Glutamatergic neuron (in vitro differentiated cells): Measurements from ENCODE around the gene DMGDH. TPM values are rescaled to one million over a fixed set of nuclear protein-coding genes. Genes with fewer than 3 reads are reported as not detected.

Experiments used
- DNase-seq: peaks from one replicate; pipeline ENCODE4 v3.0.0; 2022
- H3K27ac Mint-ChIP-seq: one replicate; pipeline ENCODE4 v1.8.0; 2020; ENCODE audit warnings: mild to moderate bottlenecking, mixed read lengths, inconsistent platforms; ENCODE audit not compliant: unreplicated experiment
- H3K27me3 Mint-ChIP-seq: one replicate; pipeline ENCODE4 v1.8.0; 2020; ENCODE audit warnings: mild to moderate bottlenecking, moderate library complexity, mixed read lengths, inconsistent platforms; ENCODE audit not compliant: unreplicated experiment
- H3K36me3 Mint-ChIP-seq: one replicate; pipeline ENCODE4 v1.8.0; 2020; ENCODE audit warnings: mild to moderate bottlenecking, mixed read lengths, inconsistent platforms; ENCODE audit not compliant: unreplicated experiment
- H3K4me1 Mint-ChIP-seq: one replicate; pipeline ENCODE4 v1.8.0; 2020; ENCODE audit warnings: mild to moderate bottlenecking, low read depth, mixed read lengths, inconsistent platforms; ENCODE audit not compliant: unreplicated experiment
- H3K4me3 Mint-ChIP-seq: one replicate; pipeline ENCODE4 v1.8.0; 2020; ENCODE audit warnings: mild to moderate bottlenecking, mixed read lengths, inconsistent platforms; ENCODE audit not compliant: unreplicated experiment
- H3K9me3 Mint-ChIP-seq: one replicate; pipeline ENCODE4 v1.8.0; 2020; ENCODE audit warnings: mild to moderate bottlenecking, moderate library complexity, mixed read lengths, inconsistent platforms; ENCODE audit not compliant: unreplicated experiment
- CTCF ChIP-seq: fragments of 200-600 bp; sonication (generic); IDR thresholded peaks from one replicate; pipeline ENCODE4 v1.5.0; 2021; ENCODE audit not compliant: partially characterized antibody, unreplicated experiment
- total RNA-seq: library from RNA; stranded (reverse); fragmentation: NEBNext Ultra II Directional; extraction: Animal tissue kit (Norgen Biotek cat#: 25700); gene quantifications from one replicate; pipeline ENCODE4 v1.2.1, GENCODE V29; 2021; ENCODE audit not compliant: unreplicated experiment

Gene DMGDH
- total RNA-seq, 1 donor from 2014 or later, result 1.7 TPM

- TF ChIP-seq CTCF, result no peak
- DNase-seq, result no peak
- no peaks in the 10 kb centered on the region for H3K9me3 Mint-ChIP-seq
- H3K36me3 Mint-ChIP-seq, result no peaks in the 10 kb centered on the region
- H3K27ac Mint-ChIP-seq, result no peak overlapping the region
- H3K27me3 Mint-ChIP-seq, result no peaks in the 10 kb centered on the region
- no peak overlapping the region for H3K4me3 Mint-ChIP-seq
- peaks cover 3% of the 10 kb centered on the region for H3K4me1 Mint-ChIP-seq
Measured at GRCh38 chr5:79031485-79031867, 38.0 kb downstream of the DMGDH start.

- Mint-ChIP-seq H3K4me1 (peaks cover 6% of the 10 kb centered on the region), H3K4me3 (no peak overlapping the region), H3K36me3 (no peaks in the 10 kb centered on the region), H3K9me3 (no peaks in the 10 kb centered on the region), H3K27ac (no peak overlapping the region), H3K27me3 (no peaks in the 10 kb centered on the region)
- TF ChIP-seq CTCF, result no peak
- DNase-seq, result no peak
Measured at GRCh38 chr5:79030663-79031484, 38.6 kb downstream of the DMGDH start.

GRCh38 chr5:79025054-79025472 lies 44.4 kb downstream of the DMGDH start:
- TF ChIP-seq CTCF, result peak; percentile 97
- H3K27ac Mint-ChIP-seq, result peak overlapping the region; percentile 94
- H3K4me3 Mint-ChIP-seq, result peak overlapping the region; percentile 81
- peak; percentile 83 for DNase-seq
- peaks cover 8% of the 10 kb centered on the region for H3K9me3 Mint-ChIP-seq
- H3K27me3 Mint-ChIP-seq, result peaks cover 3% of the 10 kb centered on the region
- peaks cover 59% of the 10 kb centered on the region for H3K4me1 Mint-ChIP-seq
- no peaks in the 10 kb centered on the region for H3K36me3 Mint-ChIP-seq

GRCh38 chr5:79023947-79024346 lies 45.5 kb downstream of the DMGDH start:
- peaks cover 3% of the 10 kb centered on the region for H3K27me3 Mint-ChIP-seq
- peaks cover 8% of the 10 kb centered on the region for H3K9me3 Mint-ChIP-seq
- H3K36me3 Mint-ChIP-seq, result no peaks in the 10 kb centered on the region
- H3K27ac Mint-ChIP-seq, result peak overlapping the region; percentile 98
- H3K4me3 Mint-ChIP-seq, result peak overlapping the region; percentile 52
- TF ChIP-seq CTCF, result no peak
- H3K4me1 Mint-ChIP-seq, result peaks cover 59% of the 10 kb centered on the region
- DNase-seq, result no peak

- Mint-ChIP-seq H3K4me3 (peak overlapping the region; percentile 52), H3K36me3 (no peaks in the 10 kb centered on the region), H3K27ac (peak overlapping the region; percentile 98), H3K4me1 (peaks cover 59% of the 10 kb centered on the region), H3K27me3 (peaks cover 3% of the 10 kb centered on the region), H3K9me3 (peaks cover 8% of the 10 kb centered on the region)
- no peak for TF ChIP-seq CTCF
- no peak for DNase-seq
Measured at GRCh38 chr5:79023348-79023747, 46.1 kb downstream of the DMGDH start.
